Spinal cord (tissue), 10 donors: ENCODE measurements around the gene SGK1. TPM values are rescaled to one million over a fixed set of nuclear protein-coding genes. Genes with fewer than 3 reads are reported as not detected.
"Not testable (repeated sequence)": the region's sequence is repeated elsewhere in the genome, so short reads cannot be mapped to it uniquely, and the experiment has no call there.

Source experiments
- DNase-seq, 6 donors: peaks; one replicate each; pipeline versions ENCODE4 v3.0.0 to v3.0.0-alpha.2; 2013 to 2015; ENCODE audit warnings: low spot score in 6 of 6, low read depth in 4 of 6
- H3K27ac ChIP-seq: one replicate; pipeline ENCODE4 v1.5.1; 2013; ENCODE audit warnings: low read depth, low read length, control low read depth
- H3K27me3 ChIP-seq: one replicate; pipeline ENCODE4 v1.6.1; 2013; ENCODE audit warnings: low read length; ENCODE audit not compliant: control insufficient read depth, insufficient read depth
- H3K36me3 ChIP-seq: one replicate; pipeline ENCODE4 v1.6.1; 2013; ENCODE audit warnings: low read length; ENCODE audit not compliant: control insufficient read depth, insufficient read depth
- H3K4me1 ChIP-seq: one replicate; pipeline ENCODE4 v1.6.1; 2013; ENCODE audit warnings: low read length; ENCODE audit not compliant: control insufficient read depth, insufficient read depth
- H3K4me3 ChIP-seq: one replicate; pipeline ENCODE4 v1.5.1; 2013; ENCODE audit warnings: low read depth, low read length, control low read depth
- H3K9me3 ChIP-seq: one replicate; pipeline ENCODE4 v1.6.1; 2013; ENCODE audit warnings: low read length; ENCODE audit not compliant: control insufficient read depth, insufficient read depth
- WGBS: methylation state at CpG from one replicate; pipeline ENCODE4 v1.1.5; 2013; ENCODE audit warnings: missing lambda C conversion rate; ENCODE audit not compliant: insufficient coverage; 5-methylcytosine and 5-hydroxymethylcytosine counted together
- polyA plus RNA-seq, 2 donors: library from polyadenylated mRNA; unstranded; fragments of 120-200 nt; gene quantifications; one replicate each; pipeline ENCODE4 v1.2.1, GENCODE V29; 2013; ENCODE audit not compliant: insufficient read length in 2 of 2
- total RNA-seq, 2 donors: library from RNA; depleted of rRNA in 1 of 2; stranded (reverse); fragments of 120-200 nt in 1 of 2; fragments of >200 nt in 1 of 2; gene quantifications; one replicate each; pipeline versions ENCODE4 v1.2.3 to v1.2.4, GENCODE V29; 2013 to 2014
- donor health status: healthy.

Gene SGK1
- total and polyA plus RNA-seq, 4 donors, result 97.8 to 258 (median 152) TPM

GRCh38 chr6:134190883-134191282 lies 127.0 kb downstream of the SGK1 start:
- no peaks in the 10 kb centered on the region for H3K36me3 ChIP-seq
- H3K27me3 ChIP-seq, result no peaks in the 10 kb centered on the region
- H3K4me3 ChIP-seq, result no peak overlapping the region
- 86% methylated on average over 1 of the region's 3 CpGs for WGBS
- H3K27ac ChIP-seq, result no peak overlapping the region
- DNase-seq, result no peak
- H3K9me3 ChIP-seq, result no peaks in the 10 kb centered on the region
- no peaks in the 10 kb centered on the region for H3K4me1 ChIP-seq

DNA sequence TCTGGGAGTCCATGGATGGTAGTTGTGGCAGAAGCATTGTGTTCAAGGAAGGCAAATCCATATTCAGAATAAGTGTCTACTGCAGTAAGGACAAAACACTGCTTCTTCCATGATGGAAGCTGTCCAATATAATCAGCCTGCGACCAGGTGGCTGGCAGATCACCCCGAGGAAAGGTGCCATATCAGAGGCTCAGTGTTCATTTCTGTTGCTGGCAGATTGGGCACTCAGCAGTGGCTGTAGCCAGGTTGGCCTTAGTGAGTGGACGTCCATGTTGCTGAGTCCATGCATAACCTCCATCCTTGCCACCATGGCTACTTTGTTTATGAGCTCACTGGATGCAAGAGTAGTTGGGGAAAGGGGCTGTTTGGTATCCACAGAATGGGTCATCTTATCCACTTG lies 130.2 kb downstream of the SGK1 start:
- 100% methylated on average over 1 of the region's 3 CpGs for whole genome bisulfite sequencing

DNA sequence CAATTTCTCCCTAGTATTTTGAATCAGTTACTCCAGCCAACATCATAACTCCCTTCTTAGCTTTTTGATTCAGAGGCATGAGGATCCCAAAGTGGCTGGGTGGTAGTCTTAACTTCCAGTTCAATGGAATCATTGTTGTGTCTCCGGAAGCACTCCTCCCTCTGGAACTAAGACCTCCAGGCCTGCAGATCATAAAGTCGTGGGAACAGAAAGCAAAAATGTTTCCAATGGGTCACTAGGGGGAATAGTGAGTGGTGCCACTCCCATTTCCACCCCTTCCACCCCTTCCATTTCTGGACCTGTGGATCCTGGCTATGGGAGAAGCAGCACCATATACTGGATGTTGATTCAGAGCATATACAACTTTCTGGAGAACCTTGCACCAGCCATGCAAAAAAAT lies 130.8 kb downstream of the SGK1 start:
- WGBS, result no CpG with 5 or more reads among the region's 2 CpGs
- Histone ChIP-seq H3K27ac (no peak overlapping the region), H3K4me1 (no peaks in the 10 kb centered on the region), H3K27me3 (no peaks in the 10 kb centered on the region), H3K9me3 (no peaks in the 10 kb centered on the region), H3K36me3 (no peaks in the 10 kb centered on the region), H3K4me3 (no peak overlapping the region)
- no peak for DNase-seq

More for the DNA sequence above, 130.2 kb downstream of the SGK1 start:
- H3K27ac ChIP-seq, result no peak overlapping the region
- H3K4me3 ChIP-seq, result no peak overlapping the region
- no peaks in the 10 kb centered on the region for H3K27me3 ChIP-seq
- H3K9me3 ChIP-seq, result no peaks in the 10 kb centered on the region
- no peak for DNase-seq
- no peaks in the 10 kb centered on the region for H3K36me3 ChIP-seq
- no peaks in the 10 kb centered on the region for H3K4me1 ChIP-seq

DNA sequence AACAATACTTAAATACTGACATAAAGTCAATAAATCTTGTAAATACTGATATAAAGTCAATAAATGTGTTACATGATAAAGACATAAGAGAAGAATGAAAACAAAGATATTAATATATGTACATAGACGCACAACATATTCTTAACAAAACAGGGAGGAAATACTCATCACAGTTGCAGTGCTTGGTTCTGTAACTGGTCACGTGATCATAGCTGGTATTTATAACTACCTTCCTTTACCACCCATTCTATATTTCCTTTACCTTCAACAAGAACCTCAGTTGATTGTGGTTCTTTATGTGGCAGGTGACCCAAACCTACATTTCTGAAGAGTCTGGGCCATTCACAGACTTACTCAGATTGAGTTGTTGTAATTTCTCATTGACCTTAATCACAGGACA lies 131.6 kb downstream of the SGK1 start:
- H3K27me3 ChIP-seq, result no peaks in the 10 kb centered on the region
- H3K27ac ChIP-seq, result no peak overlapping the region
- whole genome bisulfite sequencing, result no CpG with 5 or more reads among the region's 2 CpGs
- no peaks in the 10 kb centered on the region for H3K4me1 ChIP-seq
- no peak for DNase-seq
- no peaks in the 10 kb centered on the region for H3K9me3 ChIP-seq
- no peak overlapping the region for H3K4me3 ChIP-seq
- no peaks in the 10 kb centered on the region for H3K36me3 ChIP-seq

GRCh38 chr6:134185277-134185676 lies 132.6 kb downstream of the SGK1 start:
- Histone ChIP-seq H3K27me3 (no peaks in the 10 kb centered on the region), H3K4me3 (no peak overlapping the region), H3K36me3 (no peaks in the 10 kb centered on the region), H3K4me1 (no peaks in the 10 kb centered on the region), H3K27ac (no peak overlapping the region), H3K9me3 (no peaks in the 10 kb centered on the region)
- no peak for DNase-seq

- Histone ChIP-seq H3K27ac (no peak overlapping the region), H3K4me3 (no peak overlapping the region), H3K4me1 (no peaks in the 10 kb centered on the region), H3K9me3 (no peaks in the 10 kb centered on the region), H3K36me3 (no peaks in the 10 kb centered on the region), H3K27me3 (no peaks in the 10 kb centered on the region)
- 89% methylated on average over 5 of the region's 7 CpGs for WGBS
- no peak for DNase-seq
Measured at GRCh38 chr6:134183844-134184243, 134.1 kb downstream of the SGK1 start.

DNA sequence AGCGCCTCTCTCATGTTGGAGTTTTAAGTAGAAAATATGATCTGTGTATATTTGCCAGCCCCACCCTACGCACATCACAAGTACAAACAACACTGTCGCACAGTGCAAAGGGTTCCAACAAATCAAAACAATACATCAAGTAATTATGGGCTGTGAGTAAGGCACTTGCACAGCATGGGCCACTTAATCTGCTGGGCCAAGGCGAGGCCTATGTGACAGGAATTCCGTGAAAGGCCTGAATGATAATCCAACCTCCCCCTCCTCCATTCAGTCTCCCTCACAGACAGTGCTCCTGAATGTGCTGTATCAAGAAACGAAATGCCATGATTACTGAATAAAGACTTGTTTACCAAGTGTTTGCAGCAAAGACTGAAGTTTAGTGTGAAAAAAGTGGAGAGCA lies 135.4 kb downstream of the SGK1 start:
- no peak overlapping the region for H3K27ac ChIP-seq
- no peak overlapping the region for H3K4me3 ChIP-seq

DNA sequence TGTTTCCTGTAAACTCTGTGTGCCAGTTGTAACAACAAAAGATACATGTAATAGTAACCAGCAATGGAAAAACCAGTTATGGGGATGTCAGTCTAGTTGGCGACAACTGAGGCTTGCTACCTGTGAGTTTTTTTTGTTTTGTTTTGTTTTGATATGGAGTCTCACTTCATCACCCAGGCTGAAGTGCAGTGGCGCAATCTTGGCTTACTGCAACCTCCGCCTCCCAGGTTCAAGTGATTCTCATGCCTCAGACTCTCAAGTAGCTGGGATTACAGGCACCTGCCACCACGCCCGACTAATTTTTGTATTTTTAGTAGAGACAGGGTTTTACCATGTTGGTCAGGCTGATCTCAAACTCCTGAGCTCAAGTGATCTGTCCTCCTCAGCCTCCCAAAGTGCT lies 136.2 kb downstream of the SGK1 start:
- 93% methylated on average over 3 of the region's 5 CpGs for WGBS
- H3K9me3 ChIP-seq, H3K27me3 ChIP-seq, H3K4me1 ChIP-seq, H3K36me3 ChIP-seq, H3K4me3 ChIP-seq, DNase-seq, H3K27ac ChIP-seq: not testable (repeated sequence)

More for the DNA sequence above, 135.4 kb downstream of the SGK1 start:
- no peaks in the 10 kb centered on the region for H3K4me1 ChIP-seq
- H3K36me3 ChIP-seq, result no peaks in the 10 kb centered on the region
- no peaks in the 10 kb centered on the region for H3K9me3 ChIP-seq
- DNase-seq, result no peak
- WGBS, result no CpG with 5 or more reads among the region's 6 CpGs
- no peaks in the 10 kb centered on the region for H3K27me3 ChIP-seq

- not testable (repeated sequence) for H3K4me3 ChIP-seq, DNase-seq, H3K4me1 ChIP-seq, H3K27ac ChIP-seq, H3K36me3 ChIP-seq, H3K9me3 ChIP-seq, H3K27me3 ChIP-seq
- WGBS, result 80% methylated on average over 1 of the region's 8 CpGs
Measured at GRCh38 chr6:134181251-134181650, 136.7 kb downstream of the SGK1 start.

- H3K4me1 ChIP-seq, result peaks cover 12% of the 10 kb centered on the region
- not testable (repeated sequence) for H3K9me3 ChIP-seq, H3K4me3 ChIP-seq, H3K36me3 ChIP-seq, DNase-seq, H3K27ac ChIP-seq, H3K27me3 ChIP-seq
- WGBS, result 83% methylated on average over 1 of the region's 4 CpGs
Measured at GRCh38 chr6:134180540-134180939, 137.4 kb downstream of the SGK1 start.
